GM19238 (cell line): Measurements from ENCODE around the gene PLXNA4.

Experiments used
- DNase-seq: peaks from one replicate; pipeline ENCODE4 v3.0.0; 2011; ENCODE audit warnings: low spot score; ENCODE audit not compliant: insufficient read length

The PLXNA4 gene

DNA sequence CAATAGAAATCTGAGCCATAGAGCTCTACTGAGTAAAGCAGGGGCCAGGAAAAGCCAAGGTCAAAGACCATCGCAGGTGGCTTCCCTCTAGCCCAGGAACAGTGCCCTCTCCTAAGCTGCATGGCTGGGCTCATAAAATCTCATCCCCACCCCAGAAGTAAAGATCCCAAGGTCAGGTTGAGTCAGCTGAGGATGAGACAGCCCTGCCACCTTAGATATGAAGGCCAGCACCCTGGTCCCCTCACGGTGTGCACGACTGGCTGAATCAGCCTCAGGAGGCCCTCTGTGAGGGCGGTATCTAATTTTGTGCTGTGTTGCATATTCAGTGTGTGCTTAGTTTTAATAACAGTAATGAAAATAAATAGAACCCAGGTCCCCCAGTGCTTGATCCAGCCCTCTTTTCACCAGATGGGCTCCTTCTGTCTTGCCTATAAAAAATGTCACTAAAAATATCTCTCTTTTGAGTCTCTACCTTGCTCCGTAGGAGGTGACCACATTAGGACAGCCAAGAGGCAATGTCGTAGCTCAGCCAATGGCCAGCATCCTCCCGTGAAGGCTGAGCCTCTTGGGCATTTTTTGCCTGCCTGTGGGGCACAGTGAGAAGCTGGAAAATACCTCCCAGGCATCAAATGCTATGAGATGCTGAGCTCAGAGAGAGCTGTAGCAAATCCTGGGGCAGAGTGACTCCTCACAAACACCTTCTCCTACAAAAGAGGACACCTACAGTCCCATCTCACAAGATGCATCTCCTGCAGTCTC is 424.0 kb downstream of the PLXNA4 start:
- DNase-seq = no peak

DNA sequence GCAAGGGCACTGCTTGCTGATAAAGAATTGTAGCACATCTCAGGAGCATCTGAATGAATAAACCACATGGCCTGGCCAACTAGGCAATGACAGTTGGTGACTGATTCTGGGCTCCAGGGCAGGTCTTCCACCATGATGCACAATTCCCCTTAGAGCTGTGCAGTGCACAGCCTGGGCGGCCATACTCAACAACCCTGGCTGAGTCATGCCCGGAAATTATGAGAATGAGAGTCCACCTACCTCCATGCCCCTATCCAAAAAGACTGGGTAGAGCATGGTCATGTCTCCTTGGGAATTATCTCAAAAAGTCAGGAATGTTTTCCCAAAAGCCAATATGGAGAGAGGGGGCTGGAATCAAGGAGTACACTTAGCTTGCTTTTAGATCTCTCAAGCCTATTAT is 425.6 kb downstream of the PLXNA4 start:
- no peak for DNase-seq

DNA sequence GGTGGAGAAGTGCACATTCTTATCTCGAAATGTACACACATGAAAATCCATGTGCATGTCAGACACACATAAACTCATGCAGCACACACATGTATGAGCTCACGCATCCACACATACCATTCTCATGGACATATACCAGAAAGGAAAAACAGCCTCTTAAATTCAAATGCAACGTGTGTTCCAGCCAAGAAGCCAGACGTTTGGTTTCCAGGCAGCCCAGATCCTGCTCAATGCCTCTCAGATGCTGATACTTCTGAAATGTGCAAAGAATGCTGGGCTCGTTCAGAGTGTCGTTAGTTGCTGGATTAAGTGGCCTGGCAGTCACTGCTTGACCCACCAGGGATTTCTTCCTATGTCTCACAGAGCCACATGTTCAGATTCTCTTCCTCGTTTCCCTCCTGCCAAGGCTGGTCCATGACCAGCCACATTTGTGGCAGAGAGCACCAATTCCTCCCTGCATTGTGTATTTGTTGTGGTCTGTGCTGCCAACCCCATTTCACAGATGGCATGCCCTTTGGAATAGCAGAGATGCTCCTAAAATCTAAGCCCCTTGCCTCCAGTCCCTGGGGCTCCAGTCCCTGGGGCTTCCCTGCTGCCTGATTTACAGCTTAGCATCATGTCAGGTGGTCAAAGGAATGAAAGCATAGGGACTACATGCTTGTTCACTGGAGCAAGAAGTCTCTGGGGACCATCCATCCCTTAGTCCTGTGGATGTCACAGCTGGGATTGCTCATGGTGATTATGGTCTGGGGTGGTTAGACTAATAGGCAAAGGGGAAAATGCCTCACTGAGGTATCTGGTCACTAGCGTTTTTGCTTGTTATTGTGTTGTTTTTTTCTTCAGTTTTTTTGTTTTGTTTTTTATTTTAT is 426.6 kb downstream of the PLXNA4 start:
- DNase-seq = no peak

DNA sequence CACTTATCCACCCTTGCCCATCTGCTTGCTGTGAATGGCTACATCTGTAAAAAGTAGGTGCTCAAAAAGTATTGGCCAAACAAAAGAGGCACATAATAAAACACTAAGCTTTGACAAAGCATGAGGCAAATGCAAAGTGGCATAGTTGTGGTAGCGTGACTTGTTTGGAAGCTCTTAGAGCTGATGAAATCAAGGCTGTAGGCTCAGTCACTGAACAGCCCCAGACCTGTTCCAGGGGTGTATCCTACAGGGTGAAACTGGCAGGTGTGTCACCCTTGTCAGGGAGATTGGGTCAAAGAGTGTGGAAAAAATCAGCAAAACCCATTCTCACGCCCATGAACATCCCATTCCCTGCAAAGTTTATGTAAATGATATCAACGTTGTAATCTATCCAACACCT is 427.4 kb downstream of the PLXNA4 start:
- no peak for DNase-seq

DNA sequence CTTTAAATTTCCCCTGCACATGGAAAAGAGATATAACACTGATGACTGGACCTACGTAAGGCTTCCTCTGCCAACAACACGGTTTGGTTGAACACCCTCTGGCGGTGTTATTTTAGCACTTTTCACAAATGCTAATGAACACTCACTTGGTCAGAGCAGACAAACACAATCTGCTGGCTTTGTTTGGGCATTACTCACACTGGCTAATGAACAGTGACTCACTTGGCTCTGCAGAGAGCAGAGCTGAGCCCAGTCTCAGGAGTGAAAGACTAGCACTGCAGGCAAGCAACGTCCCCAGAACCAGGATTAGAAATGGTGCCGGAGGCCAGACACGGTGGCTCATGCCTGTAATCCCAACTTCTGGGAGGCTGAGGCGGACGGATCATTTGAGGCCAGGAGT is 430.8 kb downstream of the PLXNA4 start:
- DNase-seq = no peak

DNA sequence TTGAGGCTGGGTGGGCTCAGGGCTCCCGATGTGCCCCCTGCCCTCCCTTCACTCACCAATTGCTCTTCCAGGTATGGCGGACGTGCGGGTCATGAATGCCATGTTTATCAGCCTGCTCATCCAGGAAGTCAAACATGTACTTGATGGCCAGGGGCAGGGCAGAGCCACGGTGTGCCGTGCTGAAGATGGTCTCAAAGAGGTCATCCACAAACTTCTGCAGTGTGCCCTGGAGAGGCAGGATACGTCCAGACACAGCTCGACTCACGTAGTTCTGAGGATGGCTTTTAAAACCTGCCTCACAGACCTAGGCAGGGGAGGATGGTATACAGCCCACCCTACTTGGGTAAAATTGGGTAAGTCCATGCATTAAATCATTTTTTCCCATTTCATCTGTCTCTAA is 431.2 kb downstream of the PLXNA4 start:
- DNase-seq = no peak

DNA sequence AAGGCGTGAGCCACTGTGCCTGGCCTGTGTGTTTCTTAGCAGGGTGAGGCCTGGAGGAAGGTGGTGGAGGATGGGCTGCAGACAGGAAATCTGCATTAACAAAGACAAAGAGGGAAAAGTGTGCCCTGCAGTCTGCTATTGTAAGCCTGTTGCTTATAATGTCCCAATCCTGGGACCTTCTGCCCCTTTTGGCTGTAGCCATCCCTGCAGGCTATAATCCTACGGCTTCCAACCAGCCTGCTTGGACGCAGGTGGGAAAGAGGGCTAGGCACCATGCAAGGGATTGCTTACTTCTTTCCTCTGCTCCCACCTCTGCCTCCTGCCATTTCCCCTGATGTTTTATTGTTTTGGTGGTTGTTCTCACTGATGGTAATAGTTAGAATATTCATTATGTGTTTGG is 434.3 kb downstream of the PLXNA4 start:
- no peak for DNase-seq

DNA sequence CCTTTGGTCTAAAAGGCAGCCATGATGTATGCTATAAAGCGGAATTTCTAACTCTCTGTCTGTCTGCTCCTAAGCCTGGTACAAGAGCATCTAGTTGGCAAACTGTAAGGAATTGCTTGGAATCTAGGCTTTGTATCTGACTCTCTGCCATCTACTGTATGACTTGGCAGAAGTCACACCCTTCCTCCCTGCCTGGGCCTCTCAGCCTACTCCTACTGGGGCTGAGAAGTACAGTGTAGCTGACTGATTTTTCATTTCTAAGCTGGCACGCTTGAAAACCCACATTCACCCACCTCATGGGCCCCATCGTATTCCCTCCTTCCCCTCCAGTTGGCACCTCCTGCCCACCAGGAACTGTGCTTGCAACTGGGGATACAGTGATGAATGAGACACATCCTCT is 435.2 kb downstream of the PLXNA4 start:
- no peak for DNase-seq

DNA sequence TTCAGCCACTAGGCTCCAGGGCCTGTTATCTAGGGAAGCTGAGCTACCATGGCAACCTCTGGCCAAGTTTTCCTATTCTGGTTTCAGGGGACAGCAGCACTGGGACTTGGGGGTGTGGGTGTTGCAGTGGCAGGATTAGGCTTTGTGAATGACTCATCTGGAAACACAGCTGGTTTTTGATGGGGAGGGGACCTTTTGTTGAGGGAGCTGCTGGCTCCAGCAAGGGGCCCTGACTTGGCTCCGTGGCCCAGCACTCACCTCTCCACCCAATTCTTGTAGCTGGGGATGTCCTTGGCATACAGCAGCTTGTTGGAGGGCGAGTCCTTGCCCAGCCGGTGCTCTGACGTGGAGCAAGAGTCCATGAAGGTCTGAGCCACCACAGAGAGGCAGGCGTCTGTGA is 435.9 kb downstream of the PLXNA4 start:
- DNase-seq = no peak

DNA sequence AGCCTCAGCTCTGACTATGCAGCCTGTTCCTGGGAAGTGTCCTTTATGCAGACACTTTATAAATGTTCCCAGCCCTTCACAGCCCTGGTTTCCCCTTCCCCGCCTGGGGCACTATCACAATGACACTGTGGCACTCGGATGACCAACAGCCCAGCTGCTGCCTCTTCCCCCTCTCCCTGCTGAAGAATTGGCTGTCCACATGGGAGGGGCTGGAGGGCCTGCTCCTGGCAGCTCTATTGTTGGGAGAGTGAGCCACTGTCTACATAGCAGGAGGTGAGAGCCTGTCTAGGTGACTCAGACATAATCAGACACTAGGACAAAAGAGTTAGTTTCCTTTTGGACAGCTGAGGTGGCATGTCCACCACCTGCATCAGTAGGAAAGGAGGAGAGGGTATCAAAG is 437.5 kb downstream of the PLXNA4 start:
- DNase-seq = no peak

DNA sequence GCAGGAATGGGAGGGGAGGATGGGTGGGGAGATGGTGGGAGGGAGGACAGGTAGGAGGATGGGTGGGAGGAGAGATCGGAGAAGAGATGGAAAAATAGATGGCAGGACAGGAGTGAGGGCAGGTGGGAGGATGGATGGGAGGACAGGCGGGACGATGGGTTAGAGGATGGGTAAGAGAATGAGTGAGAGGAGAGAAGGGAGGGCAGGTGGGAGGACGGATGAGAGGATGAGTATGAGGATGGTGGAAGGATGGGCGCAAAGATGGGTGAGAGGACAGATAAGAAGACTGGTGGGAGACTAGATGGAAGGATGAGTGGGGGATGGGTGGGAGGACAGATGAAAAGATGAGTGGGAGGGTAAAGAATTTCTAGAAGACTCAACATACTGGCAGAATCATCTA is 438.6 kb downstream of the PLXNA4 start:
- no peak for DNase-seq

DNA sequence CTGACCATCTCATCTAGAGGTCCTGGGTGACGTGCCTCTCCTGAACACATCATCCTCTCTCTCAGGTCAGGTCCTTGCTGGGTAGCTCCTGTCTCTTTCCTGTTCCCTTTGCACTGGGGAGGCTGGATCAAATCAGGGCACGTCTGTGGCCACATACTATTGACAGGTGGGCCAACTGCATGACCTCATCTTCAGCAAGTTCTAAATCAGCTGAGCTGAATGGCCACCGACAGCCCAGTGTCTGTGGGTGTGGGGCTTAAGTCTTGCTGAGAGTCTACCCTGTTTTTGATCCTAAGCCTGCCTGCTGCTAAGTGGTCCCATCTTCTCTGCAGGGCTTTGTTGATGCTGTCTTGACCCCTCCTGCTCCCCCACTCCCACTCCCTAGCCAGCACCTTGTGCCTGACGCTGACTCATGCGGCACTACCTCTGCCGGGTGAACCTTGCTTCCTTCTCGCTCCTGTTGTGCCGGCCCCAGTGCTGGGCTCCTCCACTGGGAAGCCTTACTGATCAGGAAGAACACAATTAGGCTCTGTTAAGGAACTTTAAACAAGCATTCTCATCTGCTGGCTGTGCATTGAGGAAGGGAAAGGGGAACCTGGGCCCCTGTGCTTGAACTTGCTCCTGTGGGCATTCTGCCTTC is 440.4 kb downstream of the PLXNA4 start:
- no peak for DNase-seq

DNA sequence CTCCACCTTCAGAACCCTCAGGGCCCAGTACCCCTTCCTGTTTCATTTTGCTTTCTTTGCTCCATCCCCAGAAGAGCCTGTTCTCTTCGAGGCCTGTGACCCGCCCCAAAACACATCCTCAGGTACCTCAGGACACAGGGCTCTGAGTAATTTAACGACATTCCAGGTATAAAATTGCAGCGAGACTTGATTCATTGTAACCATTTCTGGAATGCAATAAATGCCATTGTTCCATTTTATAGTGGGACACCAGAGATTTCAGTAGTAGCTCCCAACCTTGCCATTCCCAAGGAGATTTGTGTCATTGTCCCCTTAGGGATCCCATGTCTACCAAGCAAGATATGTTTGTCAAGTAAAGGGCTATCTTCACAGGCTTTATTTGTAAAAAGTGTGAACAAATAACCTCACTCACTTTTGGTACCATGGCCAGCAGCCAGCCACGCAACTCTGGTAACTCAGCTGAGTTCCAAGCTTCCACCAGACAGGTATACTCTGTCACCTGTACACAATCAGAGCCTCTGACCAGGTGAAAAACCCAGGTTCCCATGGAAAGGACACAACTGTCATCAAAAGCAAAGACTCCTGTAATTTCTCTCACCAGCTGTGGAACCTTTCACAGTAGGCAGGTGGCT is 441.3 kb downstream of the PLXNA4 start:
- DNase-seq = no peak

DNA sequence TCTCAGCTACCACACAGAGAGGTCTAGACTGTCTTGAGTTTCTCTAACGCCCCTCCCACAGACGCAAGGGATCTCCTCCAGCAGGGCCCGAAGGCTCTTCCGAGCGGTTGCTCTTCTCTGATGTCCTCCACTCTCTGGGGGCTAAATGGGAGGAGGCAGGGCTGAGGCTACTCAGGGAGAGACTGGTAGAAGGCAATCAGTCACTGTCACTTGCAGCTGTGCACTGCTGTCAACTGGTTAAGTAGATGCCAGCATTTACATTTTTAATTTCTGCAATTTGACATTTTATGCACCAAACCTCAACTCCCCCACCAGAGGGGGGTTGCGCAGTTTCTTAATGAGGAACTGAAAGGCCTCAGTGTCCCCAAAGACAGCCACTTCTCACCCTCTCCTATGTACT is 442.8 kb downstream of the PLXNA4 start:
- DNase-seq = no peak

DNA sequence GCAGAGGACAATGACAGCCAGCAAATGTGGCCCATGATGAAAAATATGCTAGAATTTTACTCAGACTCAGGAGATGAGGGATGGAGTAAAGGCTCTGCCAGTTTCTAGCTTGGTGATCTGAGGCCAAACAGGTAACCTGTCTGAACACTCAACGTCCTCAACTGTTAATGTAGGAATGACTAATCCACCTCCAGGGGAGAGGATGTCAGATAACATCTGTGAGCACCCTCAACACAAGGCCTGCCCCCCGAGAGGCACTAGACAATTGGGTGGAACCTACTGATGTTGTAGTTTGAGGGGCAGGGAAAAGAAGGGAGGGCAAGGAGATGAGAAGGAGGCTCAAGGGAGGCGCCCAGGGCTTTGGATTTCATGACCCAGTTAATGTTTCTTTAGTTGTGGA is 445.1 kb downstream of the PLXNA4 start:
- DNase-seq = no peak

DNA sequence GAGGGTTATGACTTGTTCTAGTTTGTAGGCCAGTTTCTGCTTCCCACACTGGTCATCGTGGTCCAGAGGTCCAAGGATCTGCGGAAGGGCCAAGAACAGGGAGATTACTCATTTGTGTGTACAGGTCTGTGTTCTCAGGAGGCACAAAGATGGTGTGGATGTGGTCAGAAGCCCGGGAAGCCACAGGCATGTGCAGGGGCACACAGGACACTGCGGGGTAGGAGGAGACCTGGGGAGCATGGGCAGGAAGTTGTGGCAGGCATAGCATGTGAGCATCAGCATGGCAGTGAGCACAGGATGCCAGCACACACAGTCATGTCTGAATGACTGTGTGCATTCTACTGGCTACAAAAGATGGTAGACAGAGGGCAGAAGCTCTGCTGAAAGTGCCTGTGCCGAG is 445.8 kb downstream of the PLXNA4 start:
- no peak for DNase-seq

DNA sequence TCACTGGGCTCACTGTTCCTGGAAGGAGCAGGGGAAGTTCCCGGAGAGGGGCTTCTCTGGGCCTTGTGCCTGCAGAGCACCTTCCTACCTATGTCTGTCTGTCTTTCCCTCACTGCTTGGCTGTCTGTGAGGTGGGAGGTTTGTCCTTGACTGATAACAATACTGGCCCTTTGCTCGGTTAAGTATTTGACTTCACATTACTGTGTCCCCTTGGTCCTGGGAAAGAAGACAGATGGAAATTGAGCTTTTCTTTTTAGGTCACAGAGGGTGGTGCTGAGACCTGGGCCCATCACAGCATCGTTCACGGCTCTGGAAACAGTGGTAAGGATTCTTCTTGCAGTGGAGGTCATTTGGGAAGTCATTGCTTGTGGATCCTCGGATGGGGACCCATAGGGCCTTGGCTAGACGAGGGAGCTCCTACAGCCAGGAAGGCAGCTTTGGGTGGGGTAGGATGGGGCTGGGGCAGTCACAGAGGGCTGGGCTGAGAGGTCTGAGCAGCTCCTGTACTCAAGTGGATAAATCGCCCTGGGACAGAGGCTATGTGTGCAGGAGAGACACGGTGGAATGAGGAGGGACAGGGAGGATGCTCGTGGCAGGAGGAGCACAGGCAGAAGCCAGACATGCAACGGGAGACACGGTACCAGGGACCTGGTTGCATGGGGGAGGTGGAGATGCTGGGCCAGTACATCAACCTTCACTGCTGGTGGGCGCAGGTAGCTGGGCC is 450.2 kb downstream of the PLXNA4 start:
- DNase-seq = no peak

DNA sequence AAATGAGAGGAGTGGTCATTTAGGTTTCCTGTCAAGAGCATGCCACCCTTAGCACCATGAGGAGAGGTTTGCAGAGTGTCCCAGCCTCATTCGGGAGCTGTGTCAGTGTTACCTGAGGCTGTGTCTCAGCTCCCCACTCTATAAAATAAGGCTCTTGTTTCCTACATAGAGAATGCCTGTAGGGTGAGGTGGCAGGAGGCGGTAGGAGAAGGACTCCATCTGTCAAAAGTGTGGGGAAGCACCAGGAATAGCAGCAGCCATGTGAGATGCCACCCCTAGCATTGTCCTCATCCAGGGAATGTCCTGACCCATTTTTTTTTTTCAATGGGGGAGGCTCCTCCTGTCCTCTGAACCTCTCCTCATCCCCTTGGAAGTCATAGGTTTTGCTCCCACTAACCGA is 451.2 kb downstream of the PLXNA4 start:
- DNase-seq = no peak

DNA sequence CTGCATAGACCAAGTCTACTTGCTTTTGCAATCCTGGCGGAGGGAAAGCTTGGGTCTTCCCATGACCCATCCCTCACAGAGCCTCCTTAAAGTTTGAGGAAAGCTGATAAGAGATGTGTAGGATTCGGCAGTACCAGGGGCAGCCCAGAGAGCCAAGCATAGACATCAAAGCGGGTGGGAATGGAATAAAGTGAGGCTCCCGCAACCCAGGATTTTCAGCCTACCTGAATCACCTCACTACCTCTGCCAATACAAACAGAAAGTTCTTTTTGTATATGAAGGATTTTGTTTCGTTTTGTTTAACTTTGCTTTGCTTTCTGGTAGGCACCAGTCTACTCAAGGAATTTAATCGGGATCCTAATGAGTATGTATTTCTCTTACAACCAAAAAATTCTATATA is 451.7 kb downstream of the PLXNA4 start:
- no peak for DNase-seq

DNA sequence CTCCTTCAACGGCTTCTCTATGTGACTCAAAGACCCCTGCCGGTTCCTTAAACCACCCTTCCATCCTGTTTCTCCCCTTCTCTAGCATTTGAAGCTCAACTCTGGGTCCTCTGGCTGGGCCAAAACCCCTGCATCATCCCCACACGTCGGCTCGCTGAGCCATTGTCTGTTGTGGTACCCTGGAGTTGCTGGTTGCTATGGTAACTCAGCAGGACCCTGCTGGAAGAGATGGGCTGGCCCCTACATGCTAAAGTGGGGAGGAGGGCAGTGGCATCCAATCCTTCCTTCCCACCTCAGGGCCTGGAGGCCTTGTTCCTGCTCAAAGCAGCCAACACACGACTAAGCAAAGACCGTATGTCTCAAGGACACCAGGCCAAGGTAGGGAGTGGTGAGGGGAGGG is 452.5 kb downstream of the PLXNA4 start:
- DNase-seq = no peak

DNA sequence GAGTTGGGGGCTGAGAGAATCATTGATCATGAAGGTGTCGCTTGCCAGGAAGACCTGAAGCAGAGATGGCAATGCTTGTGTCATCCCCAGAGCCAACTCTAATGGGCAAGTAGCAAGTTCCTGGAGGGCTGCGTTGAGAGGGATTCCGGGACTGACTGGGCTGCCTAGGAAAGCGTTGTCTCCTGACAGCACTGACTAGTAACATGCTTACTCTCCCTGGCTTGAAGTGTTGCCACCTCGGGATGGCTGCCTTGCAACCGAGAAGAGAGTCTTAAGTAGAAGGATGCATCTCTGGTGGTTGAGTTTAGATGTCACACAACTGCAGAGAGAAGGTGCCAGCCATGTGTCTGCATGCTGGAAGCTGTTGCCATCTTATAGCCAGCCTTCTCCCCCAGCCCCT is 453.4 kb downstream of the PLXNA4 start:
- no peak for DNase-seq
